IPS-18c (cell line): ENCODE data around the gene EVA1C.
"Not testable (repeated sequence)": the region's sequence is repeated elsewhere in the genome, so short reads cannot be mapped to it uniquely, and the experiment has no call there.

Experiments used
- H3K4me3 ChIP-seq: 2 replicates; pipeline ENCODE4 v1.7.0; 2013; ENCODE audit warnings: low read depth, mild to moderate bottlenecking, low read length, moderate library complexity; ENCODE audit not compliant: insufficient read depth
- H3K9me3 ChIP-seq: one replicate; pipeline ENCODE4 v1.6.1; 2013; ENCODE audit warnings: mild to moderate bottlenecking, low read length, moderate library complexity; ENCODE audit not compliant: control insufficient read depth, insufficient read depth

The EVA1C gene

DNA sequence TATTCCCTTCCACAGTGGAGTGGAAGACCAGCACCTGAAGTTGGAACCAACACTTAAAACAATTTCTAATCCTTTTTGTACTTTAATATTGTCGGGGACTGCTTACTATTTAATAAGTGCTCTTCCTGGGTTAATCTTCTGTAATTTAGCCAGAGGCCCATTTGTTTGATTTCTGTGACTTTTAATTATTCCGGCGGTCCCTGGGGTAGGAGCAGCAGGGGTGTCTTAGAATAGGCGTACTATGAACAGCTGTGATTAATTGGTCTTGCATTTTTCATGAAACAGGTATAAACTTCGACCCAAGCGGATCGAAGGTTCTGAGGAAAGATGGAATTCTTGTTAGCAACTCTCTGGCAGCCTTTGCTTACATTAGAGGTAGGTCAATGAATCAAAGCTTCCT lies 91.1 kb downstream of the EVA1C start:
- H3K4me3 ChIP-seq, H3K9me3 ChIP-seq: not testable (repeated sequence)

DNA sequence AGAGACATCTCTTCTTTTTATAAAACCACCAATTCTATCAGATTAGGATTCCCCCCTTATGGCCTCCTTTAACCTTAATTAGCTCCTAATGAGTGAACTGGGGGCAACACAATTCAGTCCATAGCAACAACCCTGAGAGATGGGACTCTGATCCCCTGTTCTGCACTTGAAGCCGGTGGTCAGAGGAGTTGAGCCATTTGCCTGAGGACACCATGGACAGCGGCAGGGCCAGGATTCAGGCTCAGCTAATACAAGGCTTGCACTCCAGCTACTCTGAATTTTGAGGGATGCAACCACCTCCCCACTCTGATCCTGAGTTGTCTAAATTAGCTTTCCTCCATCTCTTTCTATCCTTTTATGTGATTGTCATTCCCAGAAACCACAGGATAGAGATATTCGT lies 93.3 kb downstream of the EVA1C start:
- not testable (repeated sequence) for H3K9me3 ChIP-seq, H3K4me3 ChIP-seq

DNA sequence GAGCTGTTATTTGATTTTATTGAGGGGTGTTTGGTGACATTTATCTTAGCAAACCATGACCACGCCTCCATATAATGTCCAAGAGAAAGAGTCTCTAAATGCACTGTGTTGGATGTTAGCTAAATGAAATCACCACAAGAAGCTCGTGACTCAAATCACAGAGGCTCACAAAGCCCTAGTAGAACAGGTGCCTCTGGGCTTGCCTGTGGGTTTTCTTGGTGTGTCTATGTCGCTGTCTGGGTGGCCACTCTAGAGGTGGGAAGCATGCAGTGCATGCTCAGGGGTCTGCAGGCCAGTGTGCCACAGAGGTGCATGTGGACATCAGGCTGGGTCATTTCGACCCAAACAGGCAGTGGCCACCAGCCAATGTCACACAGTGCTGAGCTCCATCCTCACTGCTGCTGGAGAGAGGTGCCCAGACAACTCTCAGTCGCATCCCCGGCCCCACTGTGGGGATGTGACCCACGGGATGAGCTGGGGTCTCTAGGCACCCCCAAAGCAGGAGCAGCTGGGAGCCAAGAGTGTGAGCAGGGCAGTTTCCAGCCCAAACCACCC lies 94.0 kb downstream of the EVA1C start:
- H3K9me3 ChIP-seq, H3K4me3 ChIP-seq: not testable (repeated sequence)

DNA sequence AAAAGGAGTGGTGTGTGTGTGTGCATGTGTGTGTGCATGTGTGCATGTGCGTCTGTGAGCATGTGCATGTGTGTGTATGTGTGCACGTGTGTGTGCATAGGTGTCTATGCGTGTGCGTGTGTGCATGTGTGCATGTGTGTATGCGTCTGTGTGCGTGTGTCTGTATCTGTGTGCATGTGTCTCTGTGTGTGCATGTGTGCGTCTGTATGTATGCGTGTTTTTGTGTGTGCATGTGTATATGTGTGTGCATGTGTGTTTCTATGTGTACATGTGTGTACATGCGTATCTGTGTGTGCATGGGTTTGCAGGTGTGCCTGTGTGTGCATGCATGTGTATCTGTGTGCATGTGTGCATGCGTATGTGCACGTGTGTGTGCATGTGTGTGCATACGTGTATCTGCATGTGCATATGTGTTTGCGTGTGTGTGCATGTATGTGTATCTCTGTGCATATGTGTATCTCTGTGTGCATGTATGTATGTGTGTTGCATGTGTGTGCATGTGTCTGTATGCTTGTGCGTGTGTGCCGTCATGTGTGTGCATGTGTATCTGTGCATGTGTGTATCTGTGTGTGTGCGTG lies 94.9 kb downstream of the EVA1C start:
- H3K4me3 ChIP-seq = no peak overlapping the region
- no peaks in the 10 kb centered on the region for H3K9me3 ChIP-seq

DNA sequence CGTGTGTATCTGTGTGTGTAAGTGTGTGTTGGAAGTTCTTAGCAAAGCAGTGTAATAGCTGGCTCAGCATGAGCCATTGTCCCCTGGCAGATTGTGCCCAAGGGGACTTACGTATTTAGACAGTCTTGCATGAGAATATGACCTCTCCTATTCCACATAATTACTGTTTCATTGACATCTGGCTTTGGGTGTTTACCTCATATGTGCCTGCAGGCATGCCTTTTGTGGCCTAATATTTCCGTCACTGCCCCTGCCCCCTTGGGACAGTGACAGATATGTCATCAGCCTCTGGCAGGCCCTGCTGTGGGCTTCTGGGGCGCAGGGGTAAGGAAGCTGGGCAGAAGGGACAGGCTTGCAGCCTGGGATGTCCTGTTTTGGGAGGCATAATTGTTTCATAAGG lies 95.5 kb downstream of the EVA1C start:
- H3K4me3 ChIP-seq, H3K9me3 ChIP-seq: not testable (repeated sequence)

DNA sequence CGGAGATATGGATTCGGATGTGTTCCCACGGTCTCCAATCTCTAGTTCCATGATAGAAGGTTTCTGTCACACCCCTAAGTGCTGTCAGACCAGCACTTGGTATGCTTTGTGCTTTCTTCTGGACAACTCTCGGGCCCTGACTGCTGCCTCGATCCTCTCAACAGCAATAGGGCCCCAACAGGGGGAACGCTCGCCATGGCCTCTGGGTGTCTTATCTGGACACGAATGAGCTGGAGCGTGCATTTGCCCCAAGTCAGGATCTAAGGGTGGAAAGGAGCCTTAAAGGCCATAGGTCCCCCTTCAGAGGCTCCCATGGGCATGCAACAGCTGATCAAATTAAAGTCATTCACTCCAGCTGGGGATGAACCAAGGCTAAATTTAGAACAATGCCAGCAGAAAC lies 96.1 kb downstream of the EVA1C start:
- no peak overlapping the region for H3K4me3 ChIP-seq
- H3K9me3 ChIP-seq = no peaks in the 10 kb centered on the region

DNA sequence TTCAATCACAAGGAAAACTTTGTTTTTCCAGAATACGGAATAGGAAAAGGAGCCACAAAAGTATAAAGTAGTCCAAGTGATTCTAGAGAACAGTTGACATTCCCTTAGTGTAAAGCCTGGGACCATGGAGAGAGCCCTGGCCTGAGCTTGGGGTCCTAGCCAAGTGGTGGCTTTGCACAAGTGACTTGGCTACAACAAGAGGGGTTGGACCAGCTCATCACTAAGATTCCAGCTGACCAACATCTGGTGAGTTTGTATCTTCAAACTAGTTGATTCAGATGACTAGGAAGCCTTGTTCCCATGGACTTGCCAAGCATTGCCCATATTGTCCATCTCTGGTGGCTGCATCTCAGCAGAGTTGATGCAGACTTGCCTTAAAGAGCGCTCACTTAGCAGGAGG lies 96.5 kb downstream of the EVA1C start:
- not testable (repeated sequence) for H3K4me3 ChIP-seq, H3K9me3 ChIP-seq

DNA sequence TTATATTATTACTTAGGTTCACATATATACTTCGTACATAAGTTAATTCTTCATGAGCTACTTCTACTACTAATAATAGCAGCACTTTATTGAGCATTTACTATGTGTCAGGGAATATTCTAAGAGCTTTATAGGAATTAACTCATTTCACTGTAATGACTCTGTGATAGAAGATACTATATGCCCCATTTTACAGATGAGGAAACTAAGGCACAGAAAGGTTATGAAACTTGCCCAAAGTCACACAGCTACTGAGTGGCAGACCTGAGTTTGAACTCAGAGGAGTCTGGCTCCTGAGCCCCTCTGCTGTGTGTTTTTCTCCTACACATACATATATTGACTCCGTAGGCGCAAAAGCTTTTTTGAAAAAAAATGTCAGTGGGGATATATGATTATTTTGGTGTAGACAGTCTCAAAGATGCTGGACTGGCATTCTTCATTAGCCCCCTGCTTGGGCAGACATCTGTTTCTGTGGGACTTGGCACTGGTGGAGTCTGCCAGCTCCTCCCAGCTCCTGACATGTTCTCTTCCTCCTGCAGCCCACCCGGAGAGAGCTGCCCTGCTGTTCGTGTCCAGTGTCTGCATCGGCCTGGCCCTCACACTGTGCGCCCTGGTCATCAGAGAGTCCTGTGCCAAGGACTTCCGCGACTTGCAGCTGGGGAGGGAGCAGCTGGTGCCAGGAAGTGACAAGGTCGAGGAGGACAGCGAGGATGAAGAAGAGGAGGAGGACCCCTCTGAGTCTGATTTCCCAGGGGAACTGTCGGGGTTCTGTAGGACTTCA lies 102.0 kb downstream of the EVA1C start:
- Histone ChIP-seq H3K9me3 (no peaks in the 10 kb centered on the region), H3K4me3 (no peak overlapping the region)

DNA sequence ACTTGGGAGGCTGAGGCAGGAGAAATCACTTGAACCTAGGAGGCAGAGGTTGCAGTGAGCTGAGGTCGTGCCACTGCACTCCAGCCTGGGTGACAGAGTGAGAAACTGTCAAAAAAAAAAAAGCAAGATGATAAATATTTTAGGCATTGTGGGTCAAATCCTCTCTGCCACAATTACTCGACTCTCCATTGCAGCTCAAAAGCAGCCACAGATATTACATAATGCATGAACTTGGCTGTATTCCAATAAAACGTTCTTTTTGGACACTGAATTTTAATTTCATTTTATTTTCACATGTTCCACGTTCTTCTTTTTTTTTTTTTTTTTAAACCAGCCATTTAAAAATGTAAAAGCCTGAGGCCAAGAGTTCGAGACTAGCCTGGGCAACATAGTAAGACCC lies 103.4 kb downstream of the EVA1C start:
- Histone ChIP-seq H3K9me3 (no peaks in the 10 kb centered on the region), H3K4me3 (no peak overlapping the region)

DNA sequence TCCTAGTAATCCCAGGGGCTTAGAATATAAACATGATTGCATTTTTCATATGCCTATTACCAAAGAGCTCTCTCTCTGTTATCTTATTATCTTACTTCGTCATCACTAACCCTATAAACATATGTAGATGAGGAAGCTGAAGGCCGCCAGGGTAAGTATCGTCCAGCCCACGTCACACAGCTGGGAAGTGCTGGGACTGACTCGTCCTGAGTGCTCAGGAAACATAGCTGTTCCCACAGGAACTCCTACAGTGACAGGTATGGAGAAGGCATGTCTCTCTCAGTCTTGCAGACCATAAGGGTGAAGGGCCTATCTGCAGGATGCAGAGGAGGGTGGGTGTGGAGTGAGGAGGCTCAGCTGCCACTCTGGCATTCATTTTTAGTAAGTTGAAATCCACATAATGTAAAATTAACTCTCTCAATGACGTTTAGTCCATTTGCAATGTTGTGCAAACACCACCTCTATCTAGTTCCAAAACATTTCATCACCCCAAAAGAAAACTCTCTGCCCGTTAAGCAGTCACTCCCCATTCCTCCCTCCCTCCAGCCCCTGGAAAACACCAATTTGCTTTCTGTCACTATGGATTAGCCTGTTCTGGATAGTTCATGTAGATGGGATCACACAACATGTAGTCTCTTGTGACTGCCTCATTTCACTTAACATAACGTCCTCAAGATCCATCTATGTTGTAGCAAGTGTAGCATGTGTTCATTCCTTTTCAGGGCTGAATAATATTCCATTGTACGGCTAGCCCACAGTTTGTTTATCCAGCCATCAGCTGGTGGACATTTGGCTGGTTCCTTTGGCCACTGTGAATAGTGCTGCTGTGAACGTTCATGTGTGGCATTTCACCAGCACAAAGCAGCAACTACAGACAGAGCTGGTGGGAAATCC lies 104.5 kb downstream of the EVA1C start:
- H3K9me3 ChIP-seq = no peaks in the 10 kb centered on the region
- H3K4me3 ChIP-seq = no peak overlapping the region

DNA sequence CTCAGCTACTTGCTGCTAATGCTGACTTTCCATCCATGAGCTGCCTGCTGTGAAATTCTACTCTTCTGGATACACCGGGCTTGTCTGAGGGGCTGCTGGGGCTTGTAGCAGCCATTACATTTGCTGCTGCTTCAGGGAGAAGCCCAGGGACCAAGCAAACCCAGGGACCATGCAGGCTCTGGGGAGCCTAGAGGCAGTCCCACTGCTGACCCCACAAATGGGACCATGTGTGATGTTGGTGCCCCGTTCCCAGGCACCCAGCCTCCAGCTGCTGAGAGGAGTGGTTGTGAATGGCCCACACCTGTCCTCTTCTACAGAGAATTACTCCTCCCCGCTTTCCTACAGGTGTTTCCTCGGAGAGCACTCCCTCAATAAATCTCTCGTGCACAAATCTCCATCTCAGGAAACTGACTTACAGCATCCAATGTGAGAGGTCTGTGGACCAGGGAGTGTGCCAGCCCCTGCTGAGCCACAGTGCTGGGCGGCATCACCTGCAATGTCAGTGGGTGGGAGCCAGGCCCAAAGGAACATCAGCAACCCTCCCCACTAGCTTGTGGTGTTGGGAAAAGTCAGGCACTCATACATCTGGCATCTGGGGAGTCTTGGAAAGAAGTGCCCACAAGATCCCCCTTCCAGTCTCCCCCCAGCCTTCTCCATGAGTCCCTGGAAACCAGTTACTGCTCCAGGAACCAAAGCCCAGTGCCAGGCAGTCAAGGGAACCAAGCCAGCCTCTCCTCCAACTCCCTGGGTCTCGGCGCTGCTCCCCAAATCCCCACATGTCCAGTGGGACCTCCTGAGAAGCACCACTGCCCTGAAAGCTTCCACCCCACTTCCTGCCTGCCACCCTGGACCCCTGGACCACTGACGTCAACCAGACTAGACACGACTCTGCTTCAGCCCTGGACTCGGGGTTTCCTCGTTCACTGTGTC lies 107.7 kb downstream of the EVA1C start:
- Histone ChIP-seq H3K4me3 (no peak overlapping the region), H3K9me3 (no peaks in the 10 kb centered on the region)

DNA sequence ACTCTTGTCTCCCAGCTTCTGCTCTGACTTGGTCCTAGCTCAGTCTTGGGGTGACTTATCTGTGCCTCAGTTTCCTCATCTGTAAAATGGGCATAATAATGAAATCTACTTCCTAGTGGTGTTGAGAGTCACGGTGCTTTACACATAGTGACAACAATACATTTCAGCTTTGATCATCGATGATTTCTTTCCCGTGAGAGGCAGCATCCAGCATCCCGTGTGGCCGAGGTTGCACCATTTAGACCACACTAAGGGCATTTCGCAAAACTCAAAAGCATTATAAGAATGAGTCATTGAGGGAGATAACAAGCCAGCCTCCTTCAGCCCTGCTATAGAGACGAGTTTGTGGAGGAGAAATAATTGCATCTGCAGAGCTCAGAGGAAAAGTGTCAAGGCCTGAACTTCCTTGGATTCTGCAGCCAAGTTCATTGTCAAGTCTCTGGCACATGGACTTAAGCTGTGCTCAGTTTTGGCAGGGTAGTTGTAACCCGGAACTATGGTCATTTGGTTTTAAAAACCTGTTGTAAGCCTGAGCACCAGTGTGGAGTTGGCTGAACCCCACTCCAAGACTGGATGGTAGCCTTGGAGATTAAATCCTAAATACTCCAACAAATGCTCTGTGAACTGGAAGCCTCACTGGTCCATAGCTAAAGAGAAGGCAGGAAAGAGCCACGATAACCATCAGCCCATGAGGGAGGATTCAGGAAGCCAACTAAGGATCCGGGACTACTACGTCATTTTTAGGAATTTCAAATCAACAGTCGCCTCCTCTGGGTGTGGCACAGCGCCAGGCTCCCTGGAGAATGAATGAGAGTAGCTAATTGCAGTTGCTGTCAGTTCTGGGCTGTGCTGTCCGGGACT lies 108.6 kb downstream of the EVA1C start:
- H3K9me3 ChIP-seq = no peaks in the 10 kb centered on the region
- H3K4me3 ChIP-seq = no peak overlapping the region

DNA sequence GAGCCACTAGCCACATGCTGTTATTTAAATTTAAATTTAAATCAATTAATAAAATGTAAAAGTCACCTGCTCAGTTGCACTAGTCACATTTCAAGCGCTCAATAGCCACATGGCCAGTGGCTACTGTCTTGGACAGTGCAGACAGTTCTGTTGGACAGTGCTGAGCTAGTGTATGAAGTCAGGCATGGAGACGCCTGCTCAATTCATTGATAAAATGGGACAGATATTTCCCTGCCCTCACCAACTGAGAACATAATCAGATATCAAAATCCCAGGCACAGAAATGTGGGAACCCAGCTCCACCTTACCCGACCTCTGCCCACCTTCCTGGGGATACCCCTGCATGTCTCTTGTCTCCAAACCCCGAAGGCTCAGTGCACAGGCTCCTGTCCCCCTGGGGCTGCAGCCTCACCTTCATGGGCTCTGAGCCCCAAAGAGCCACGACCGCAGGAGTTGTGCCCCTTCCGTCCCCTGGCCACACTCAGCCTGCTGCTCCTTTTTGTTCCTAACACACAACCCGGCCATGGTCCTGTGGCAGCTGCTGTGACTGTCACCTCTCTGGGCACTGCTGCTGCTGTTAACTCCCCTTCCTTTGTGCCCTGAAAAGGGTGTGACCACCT lies 109.3 kb downstream of the EVA1C start:
- H3K4me3 ChIP-seq = no peak overlapping the region
- no peaks in the 10 kb centered on the region for H3K9me3 ChIP-seq

DNA sequence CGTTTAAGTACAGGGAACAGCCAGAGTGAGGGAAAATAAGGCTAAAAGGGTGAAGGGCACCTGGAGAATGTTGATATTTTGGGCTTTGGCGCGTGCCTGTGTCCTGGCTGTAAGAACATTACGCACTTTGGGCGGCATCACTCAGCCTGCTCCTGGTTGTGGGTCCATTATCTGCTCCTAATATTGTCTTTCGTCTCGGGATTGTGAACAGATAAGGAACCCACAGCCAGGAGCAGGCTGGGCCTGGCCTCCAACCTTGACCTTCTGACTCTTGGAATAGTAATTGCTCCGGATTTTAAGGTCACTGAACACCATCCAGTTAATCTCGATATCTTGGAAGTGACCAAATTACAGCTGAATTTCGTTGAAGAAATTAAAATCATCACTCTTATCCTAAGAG lies 111.0 kb downstream of the EVA1C start:
- no peaks in the 10 kb centered on the region for H3K9me3 ChIP-seq
- H3K4me3 ChIP-seq = no peak overlapping the region

DNA sequence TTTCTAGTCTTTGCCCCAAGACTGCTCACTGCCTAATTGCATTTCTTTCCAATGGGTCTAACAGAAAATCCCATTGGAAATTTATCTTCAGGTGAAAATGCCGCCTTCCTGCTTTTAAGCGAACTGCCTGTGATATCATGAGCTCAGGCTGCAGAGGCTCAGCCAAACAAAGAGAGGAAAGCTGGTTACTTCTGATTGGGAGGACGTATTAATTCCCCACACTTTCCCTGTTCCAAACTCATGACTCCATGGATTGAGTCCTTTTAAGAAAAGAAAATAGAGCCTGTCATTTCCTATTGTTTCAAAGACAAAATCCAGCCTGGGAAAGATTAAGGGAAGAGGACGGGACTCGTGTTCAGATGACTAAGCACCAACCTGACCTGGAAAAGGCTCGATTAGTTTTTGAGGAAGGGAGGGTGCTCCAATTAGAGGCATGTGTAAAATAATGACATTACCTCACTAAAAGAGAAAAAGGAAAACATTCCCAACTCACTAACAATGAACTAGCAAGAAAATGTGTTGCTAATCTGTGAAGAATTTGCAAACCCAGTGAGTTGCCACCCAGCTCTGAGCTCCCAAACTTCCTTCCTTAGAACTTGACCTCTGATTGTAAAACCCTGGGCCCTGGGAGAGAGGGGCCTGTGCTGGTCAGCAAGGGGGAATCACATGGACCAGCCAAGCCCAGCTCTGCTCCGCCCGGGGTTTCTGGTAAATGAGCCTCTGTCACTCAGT lies 111.6 kb downstream of the EVA1C start:
- Histone ChIP-seq H3K4me3 (no peak overlapping the region), H3K9me3 (no peaks in the 10 kb centered on the region)
